ENCODE results near the gene PIR.

PIR gene

GRCh38 chrX:15416133-15416993, 76.8 kb downstream of the PIR start:
- no peak for DNase-seq

GRCh38 chrX:15413101-15413500, 80.0 kb downstream of the PIR start:
- DNase-seq: no peak

DNA sequence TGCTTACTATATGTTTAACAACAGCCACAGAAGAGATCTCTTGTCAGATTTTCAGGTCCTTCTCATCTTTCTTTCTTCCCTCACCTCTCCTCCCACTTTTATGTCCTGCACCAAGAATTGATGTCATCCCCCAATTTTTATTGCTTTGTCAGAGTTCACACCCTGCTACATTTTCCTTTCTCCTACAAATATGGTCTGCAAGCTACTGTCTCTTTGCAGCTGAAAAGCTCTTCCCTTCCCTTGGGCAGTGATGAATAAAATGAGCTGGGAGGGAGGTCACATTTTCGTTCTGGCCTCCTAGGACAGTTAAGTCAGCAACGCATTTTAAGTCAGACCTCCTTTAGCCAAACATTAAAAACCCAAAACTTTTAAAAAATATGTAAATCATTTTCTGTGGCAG, 82.2 kb downstream of the PIR start:
- DNase-seq: no peak

DNA sequence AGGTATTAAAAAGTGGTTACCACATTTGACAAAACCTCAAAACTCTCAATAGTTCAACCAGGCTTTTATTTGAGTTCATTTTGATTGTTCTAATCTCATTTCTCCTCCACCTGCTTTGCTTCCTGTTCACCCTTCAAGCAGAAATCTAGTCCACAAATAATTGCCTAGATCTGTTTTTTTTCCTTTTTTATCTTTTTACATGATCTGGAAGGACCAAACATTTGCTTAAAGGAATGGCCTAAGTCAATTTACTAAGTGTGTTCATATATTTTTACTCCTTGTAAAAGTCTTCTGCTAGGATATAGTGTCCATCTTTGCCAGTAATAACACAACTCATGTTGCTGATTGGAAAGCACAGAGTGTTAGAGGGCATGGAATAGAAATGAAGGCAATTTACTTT, 82.7 kb downstream of the PIR start:
- DNase-seq: no peak

DNA sequence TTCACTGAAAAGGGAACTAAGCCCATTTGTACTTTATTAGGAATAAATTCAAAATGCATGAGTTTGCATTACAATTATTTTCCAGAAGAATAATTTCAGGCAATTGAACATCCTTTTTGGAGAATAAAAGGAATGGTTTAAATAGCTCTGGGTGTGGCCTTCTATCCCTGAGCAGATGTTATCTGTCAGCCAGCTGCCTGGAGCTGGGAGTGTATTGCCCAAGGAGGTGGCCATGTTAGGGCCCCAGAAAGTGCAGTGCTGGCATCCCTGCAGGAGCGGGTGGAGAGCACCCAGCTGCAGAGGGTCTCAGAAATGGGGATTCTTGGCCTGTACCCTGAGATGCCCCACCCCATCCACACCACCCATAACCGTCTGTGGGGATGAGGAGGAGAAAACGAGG, 87.3 kb downstream of the PIR start:
- DNase-seq: no peak

GRCh38 chrX:15404401-15405096, 88.6 kb downstream of the PIR start:
- DNase-seq: no peak

- no peak for DNase-seq
These were observed 91.8 kb downstream of the PIR start for GRCh38 chrX:15401378-15401777.

- no peak for DNase-seq
These were observed 93.2 kb downstream of the PIR start for GRCh38 chrX:15399962-15400391.

DNA sequence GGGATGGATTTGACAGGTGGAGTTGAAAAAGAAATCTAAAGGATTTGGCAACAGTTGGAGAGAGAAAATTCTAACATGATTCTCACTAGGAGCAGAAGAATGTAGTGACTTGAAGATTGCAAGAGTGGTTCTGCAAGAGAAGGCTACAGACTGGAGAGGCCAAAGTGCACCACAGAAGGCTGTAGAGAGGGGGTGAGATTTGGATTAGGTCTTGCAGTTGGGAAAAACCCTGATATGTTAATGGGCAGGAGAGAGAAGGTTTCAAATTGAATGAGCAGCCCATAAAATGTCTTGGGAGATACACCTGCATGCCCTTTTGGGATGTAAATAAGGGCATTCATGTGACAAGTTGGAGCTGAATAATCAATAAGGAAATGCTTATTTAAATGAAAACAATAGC, 94.3 kb downstream of the PIR start:
- no peak for DNase-seq

DNA sequence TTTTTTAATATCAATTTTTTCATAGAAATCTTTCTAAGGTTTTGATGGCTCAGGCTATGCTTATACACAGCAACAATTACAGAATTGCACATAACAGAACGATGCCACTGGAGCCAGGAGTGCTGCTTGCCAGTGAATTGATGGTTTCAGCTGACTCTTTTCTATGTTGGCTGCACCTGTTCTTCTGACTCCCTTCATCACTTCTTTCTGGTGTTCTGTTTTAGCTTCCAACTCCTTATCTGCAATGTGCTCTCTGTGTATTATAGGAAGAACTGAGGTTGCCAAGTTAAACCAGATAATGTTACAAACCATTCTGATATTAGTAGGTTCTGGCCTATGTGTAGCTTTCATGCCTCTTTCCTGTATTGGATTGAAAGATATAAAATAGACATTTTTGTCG, 97.3 kb downstream of the PIR start:
- DNase-seq: no peak

DNA sequence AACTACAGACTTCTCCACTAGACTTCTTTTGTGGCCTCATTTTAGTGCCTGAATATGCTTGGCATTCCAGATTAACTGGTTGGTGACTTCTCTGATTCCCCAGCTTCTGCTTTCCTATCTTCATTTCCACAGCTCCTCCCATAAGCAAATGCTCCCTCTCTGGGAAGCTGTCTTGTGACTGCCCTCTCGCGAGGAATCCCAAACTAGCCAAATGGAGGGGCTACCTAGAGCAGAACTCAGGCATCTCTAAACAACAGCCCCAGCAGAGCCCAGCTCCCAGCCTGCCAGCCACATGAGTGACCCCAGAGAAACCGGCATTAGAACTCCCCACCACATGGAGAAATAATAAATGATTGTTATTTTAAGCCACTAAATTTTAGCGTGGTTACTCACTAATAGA, 101.3 kb downstream of the PIR start:
- no peak for DNase-seq

DNA sequence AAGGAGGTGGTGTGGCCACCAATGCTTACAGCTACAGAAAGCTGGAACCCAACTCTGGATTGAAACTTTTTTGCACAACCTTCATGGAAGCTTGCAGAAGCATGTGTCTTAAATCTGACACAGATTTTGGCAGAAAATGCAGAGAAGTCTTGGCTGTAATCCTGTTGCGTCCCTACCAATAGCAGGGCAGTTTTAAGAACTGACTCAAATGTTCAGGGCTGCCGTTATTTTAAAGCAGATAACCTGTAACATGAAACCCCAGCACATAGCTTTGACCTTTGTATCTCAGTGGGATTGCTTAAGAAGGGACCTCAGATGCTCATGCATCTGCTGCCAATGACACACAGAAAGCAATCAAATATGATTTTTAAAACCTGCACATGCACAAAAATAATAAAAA, 108.8 kb downstream of the PIR start, which contains the start of gene VEGFD:
TSS of gene VEGFD (minus strand) at position 110 of the 400 bp plus-strand sequence. CDS start 467 bp downstream, outside the sequence.
- DNase-seq: no peak

- DNase-seq: no peak
These were observed 110.3 kb downstream of the PIR start for GRCh38 chrX:15382813-15383212.

DNA sequence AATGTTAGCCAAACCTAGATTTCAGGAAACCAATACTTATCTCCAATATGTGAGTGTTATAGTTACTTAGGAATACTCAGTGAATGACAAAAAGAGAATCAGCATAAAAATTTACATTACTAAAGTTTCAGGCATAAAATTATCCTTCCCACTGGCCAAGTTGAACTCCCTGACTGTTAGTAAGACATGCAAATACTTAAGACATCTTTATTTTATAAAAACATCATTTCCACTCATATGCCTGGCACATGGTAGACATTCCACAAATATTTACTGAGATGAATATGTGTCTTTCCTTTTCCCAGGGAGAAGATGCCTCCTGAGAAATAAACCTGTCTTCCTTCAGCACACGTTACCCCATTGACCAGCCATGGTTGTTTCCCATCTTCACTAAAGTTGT, 116.2 kb downstream of the PIR start:
- no peak for DNase-seq

- DNase-seq: no peak
These were observed 119.2 kb downstream of the PIR start for GRCh38 chrX:15373976-15374375.

GRCh38 chrX:15366506-15367352, 126.4 kb downstream of the PIR start:
- peak; percentile 5 for DNase-seq

GRCh38 chrX:15359701-15360100, 133.4 kb downstream of the PIR start:
- DNase-seq: no peak

GRCh38 chrX:15358533-15358932, 134.6 kb downstream of the PIR start:
- no peak for DNase-seq

- no peak for DNase-seq
These were observed 136.7 kb downstream of the PIR start for GRCh38 chrX:15356444-15356843.

- no peak for DNase-seq
These were observed 142.7 kb downstream of the PIR start for GRCh38 chrX:15350329-15350996.

DNA sequence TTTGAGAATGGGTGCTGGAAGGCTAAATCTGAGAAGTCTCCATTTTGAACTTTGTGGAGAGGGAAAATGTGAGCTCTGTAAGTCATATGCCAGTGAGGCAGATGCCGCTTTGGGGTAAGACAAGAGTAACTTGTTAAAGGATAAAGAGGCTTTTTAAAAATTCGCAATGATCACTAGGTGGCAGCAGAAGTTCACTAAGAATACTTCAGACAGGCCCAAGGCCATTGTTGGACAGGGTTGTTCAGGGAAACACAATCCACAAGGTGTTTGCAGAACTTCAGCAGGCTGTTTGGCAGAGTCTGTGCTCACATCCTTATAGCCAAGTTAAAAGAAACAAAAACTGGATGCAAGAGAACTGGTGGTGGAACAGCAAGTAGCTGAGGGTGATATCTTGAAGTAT, 144.1 kb downstream of the PIR start:
- DNase-seq: peak; percentile 4

DNA sequence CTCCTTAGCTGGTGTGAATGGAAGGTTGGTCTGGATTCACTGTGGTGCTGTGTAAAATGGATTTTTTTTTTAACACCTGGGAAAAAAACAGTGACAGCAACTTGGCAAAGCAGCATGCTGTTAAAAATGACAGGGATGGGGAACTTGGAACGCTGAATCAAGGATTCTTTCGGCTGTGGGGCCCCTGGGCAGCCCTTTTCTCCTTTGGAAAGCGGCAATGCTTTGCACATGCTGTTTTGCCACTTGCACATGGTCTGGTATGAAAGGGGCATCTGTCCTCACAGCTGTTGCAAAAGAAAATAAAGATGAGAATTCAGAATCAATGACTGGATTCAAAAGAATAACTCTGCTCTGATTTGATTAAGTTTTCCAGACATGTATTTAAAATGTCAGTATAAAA, 147.2 kb downstream of the PIR start:
- no peak for DNase-seq

- no peak for DNase-seq
These were observed 149.0 kb downstream of the PIR start for GRCh38 chrX:15344106-15344505.

Data from CD4-positive, alpha-beta T cell treated with Interferon gamma for 1 hour (primary cell).